Measurements from ENCODE around the gene VARS2. TPM values are rescaled to one million over a fixed set of nuclear protein-coding genes. Genes with fewer than 3 reads are reported as not detected.

Gene VARS2
- total and polyA plus RNA-seq, 9 of the 15 experiments (the other 6 are each of a cell fraction or from before 2014, with no cell fraction given), result 1.6 to 53.6 (median 29.9) TPM

DNA sequence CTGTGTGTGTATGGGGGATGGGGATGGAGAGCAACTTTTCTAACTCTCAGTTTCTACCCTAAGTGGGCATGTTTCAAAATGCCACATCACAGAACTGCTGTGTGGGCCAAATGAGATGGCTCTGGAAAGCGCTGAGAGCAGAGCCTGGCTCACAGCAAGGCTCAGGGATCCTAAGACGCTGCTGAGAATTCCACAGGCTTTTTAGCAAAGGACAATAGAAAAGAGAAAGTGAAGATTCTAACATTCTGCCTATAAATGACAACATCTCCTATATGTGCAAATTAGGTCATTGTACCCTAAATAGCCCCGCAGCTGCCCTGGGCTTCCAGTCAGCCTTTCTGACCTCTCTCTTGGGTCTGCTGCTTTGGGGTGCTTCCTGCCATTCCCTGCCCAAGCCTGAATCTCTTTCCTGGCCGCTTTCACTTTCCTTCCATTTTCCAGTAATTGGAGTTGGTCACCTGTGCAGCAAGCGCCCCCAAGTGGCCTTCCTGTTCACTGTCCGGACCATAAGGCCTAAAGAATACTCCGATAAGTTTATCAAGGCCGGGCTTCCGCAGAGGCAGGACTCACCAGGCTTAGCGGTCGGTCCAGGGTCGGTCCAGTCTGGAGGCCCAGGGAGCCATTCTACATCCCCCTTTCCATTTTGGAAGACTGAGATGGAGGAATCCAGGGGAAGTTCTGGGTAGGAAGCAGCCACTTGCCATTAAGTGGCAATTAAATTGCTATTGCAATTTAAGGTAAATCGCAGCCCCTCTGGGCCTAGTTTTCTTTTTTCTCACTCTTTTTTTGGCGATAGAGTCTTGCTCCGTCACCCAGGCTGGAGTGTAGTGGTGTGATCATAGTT, 36.4 kb upstream of the VARS2 start (continued):
- no peak for TF ChIP-seq NR4A1 (CRISPR knock-in tag; IDR thresholded peaks at IDR 0.05)
- peak; percentile 85; the same call in 1 of the 2 replicates for TF ChIP-seq NR4A1 (tag; IDR thresholded peaks at IDR 0.05)
- TF ChIP-seq CBFA2T3 (IDR thresholded peaks at IDR 0.05), result peak; percentile 21; the same call in 1 of the 2 replicates
- TF ChIP-seq HDAC1 (IDR thresholded peaks at IDR 0.05), result peak in 1 of 2 experiments; percentile 57; a peak in 1 of 4 replicates
- TF ChIP-seq BCOR (IDR thresholded peaks at IDR 0.05), result peak; percentile 14; the same call in 1 of the 2 replicates
- TF ChIP-seq, protein P1, sequence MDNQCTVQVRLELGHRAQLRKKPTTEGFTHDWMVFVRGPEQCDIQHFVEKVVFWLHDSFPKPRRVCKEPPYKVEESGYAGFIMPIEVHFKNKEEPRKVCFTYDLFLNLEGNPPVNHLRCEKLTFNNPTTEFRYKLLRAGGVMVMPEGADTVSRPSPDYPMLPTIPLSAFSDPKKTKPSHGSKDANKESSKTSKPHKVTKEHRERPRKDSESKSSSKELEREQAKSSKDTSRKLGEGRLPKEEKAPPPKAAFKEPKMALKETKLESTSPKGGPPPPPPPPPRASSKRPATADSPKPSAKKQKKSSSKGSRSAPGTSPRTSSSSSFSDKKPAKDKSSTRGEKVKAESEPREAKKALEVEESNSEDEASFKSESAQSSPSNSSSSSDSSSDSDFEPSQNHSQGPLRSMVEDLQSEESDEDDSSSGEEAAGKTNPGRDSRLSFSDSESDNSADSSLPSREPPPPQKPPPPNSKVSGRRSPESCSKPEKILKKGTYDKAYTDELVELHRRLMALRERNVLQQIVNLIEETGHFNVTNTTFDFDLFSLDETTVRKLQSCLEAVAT (IDR thresholded peaks at IDR 0.05), result peak; percentile 47 to 66; a peak in 2 of 4 replicates
- TF ChIP-seq RB1 (IDR thresholded peaks at IDR 0.05; ENCODE audit: low read depth), result peak; percentile 75; the same call in 1 of the 2 replicates
- TF ChIP-seq ZNF316 (IDR thresholded peaks at IDR 0.05), result no peak
- TF ChIP-seq SMARCA4 (IDR thresholded peaks at IDR 0.05), result peak; percentile 86
- TF ChIP-seq SMC3 (conservative IDR thresholded peaks at IDR 0.05; ENCODE audit: insufficient read depth, low read depth, low read length), result peak; percentile 91
- TF ChIP-seq, protein P2, sequence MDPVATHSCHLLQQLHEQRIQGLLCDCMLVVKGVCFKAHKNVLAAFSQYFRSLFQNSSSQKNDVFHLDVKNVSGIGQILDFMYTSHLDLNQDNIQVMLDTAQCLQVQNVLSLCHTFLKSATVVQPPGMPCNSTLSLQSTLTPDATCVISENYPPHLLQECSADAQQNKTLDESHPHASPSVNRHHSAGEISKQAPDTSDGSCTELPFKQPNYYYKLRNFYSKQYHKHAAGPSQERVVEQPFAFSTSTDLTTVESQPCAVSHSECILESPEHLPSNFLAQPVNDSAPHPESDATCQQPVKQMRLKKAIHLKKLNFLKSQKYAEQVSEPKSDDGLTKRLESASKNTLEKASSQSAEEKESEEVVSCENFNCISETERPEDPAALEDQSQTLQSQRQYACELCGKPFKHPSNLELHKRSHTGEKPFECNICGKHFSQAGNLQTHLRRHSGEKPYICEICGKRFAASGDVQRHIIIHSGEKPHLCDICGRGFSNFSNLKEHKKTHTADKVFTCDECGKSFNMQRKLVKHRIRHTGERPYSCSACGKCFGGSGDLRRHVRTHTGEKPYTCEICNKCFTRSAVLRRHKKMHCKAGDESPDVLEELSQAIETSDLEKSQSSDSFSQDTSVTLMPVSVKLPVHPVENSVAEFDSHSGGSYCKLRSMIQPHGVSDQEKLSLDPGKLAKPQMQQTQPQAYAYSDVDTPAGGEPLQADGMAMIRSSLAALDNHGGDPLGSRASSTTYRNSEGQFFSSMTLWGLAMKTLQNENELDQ (CRISPR knock-in tag; IDR thresholded peaks at IDR 0.05; ENCODE audit: borderline replicate concordance), result no peak
- TF ChIP-seq FOXA3 (CRISPR knock-in tag; conservative IDR thresholded peaks at IDR 0.05 in 1 of 2, IDR thresholded peaks at IDR 0.05 in 1 of 2), result 0 out of 4 replicates have a peak, but pooled peaks of 1 of the 2 experiments have one; percentile 42
- no peak for TF ChIP-seq SRSF1 (IDR thresholded peaks at IDR 0.05; ENCODE audit: low read depth, low read length)
- TF ChIP-seq ARID1B (IDR thresholded peaks at IDR 0.05), result peak; percentile 56
- no peak for TF ChIP-seq NR2C2 (CRISPR knock-in tag; IDR thresholded peaks at IDR 0.05)
- peak; percentile 64 for TF ChIP-seq NR2C2 (tag; IDR thresholded peaks at IDR 0.05)
- 0 out of 2 replicates have a peak, but pooled peaks have one; percentile 46 for TF ChIP-seq MYNN (IDR thresholded peaks at IDR 0.05)
- TF ChIP-seq MYNN (CRISPR knock-in tag; IDR thresholded peaks at IDR 0.05), result no peak
- no peak for TF ChIP-seq ELF4 (CRISPR knock-in tag; IDR thresholded peaks at IDR 0.05)
- TF ChIP-seq KAT7 (CRISPR knock-in tag; IDR thresholded peaks at IDR 0.05; ENCODE audit: borderline replicate concordance), result peak; percentile 69; the same call in 1 of the 2 replicates
- TF ChIP-seq SMAD1 (IDR thresholded peaks at IDR 0.05; ENCODE audit: low read depth, low read length, partially characterized antibody), result no peak
- TF ChIP-seq ATF7 (IDR thresholded peaks at IDR 0.05), result peak; percentile 76
- TF ChIP-seq, protein P3, sequence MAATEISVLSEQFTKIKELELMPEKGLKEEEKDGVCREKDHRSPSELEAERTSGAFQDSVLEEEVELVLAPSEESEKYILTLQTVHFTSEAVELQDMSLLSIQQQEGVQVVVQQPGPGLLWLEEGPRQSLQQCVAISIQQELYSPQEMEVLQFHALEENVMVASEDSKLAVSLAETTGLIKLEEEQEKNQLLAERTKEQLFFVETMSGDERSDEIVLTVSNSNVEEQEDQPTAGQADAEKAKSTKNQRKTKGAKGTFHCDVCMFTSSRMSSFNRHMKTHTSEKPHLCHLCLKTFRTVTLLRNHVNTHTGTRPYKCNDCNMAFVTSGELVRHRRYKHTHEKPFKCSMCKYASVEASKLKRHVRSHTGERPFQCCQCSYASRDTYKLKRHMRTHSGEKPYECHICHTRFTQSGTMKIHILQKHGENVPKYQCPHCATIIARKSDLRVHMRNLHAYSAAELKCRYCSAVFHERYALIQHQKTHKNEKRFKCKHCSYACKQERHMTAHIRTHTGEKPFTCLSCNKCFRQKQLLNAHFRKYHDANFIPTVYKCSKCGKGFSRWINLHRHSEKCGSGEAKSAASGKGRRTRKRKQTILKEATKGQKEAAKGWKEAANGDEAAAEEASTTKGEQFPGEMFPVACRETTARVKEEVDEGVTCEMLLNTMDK (IDR thresholded peaks at IDR 0.05; ENCODE audit: borderline replicate concordance, insufficient read depth, low read depth, low read length, poor library complexity, severe bottlenecking), result peak; percentile 23
- TF ChIP-seq PCBP2 (IDR thresholded peaks at IDR 0.05; ENCODE audit: low read depth, low read length, poor library complexity, severe bottlenecking), result no peak

All from K562 (cell line).